Coronary artery (tissue), 2 donors: ENCODE results near the gene PRRG2.

Source experiments
- DNase-seq: peaks from one replicate; pipeline ENCODE4 v3.0.0-alpha.2; 2017; ENCODE audit warnings: low spot score
- H3K27ac ChIP-seq, 2 donors: fragments of 200-600 bp; sonication (generic); one replicate each; pipeline ENCODE4 v1.5.1; 2016 to 2019
- H3K4me3 ChIP-seq: fragments of 200-600 bp; sonication (generic); 2 replicates; pipeline ENCODE4 v1.5.1; 2016; ENCODE audit warnings: mild to moderate bottlenecking, moderate library complexity
- CTCF ChIP-seq: fragments of 200-600 bp; sonication (generic); IDR thresholded peaks from one replicate; pipeline ENCODE4 v1.5.1; 2019; ENCODE audit warnings: antibody characterized with exemption

Gene PRRG2

DNA sequence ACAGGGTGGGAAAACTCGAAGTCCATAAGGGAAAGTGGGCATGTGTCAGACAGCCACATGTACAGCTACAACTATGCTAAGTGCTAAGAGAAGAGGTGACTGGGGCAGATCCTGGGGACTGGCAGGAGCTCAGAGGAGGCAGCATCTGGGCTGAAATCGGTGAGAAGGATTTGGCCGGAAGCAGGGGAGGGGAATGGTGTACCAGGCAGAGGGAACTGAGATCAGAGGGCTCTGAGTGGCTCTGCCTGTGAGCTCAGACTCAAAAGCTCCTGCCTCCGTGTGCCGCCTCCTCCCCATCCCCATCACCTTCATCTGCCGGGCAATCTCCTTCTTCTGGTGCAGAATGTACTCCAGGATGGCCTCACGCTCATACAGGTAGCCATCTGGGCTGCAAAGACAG is 22.5 kb upstream of the PRRG2 start:
- no peak for TF ChIP-seq CTCF
- Histone ChIP-seq H3K27ac (no peak overlapping the region), H3K4me3 (no peak overlapping the region)
- DNase-seq = no peak

GRCh38 chr19:49559443-49559842 is 21.7 kb upstream of the PRRG2 start:
- no peak overlapping the region for H3K27ac ChIP-seq
- no peak overlapping the region for H3K4me3 ChIP-seq
- no peak for DNase-seq
- no peak for TF ChIP-seq CTCF

- TF ChIP-seq CTCF = no peak
- H3K27ac ChIP-seq = peak overlapping the region in 1 of 2 donors; percentile 13
- no peak for DNase-seq
- no peak overlapping the region for H3K4me3 ChIP-seq
Measured at GRCh38 chr19:49559928-49560327, 21.2 kb upstream of the PRRG2 start.

DNA sequence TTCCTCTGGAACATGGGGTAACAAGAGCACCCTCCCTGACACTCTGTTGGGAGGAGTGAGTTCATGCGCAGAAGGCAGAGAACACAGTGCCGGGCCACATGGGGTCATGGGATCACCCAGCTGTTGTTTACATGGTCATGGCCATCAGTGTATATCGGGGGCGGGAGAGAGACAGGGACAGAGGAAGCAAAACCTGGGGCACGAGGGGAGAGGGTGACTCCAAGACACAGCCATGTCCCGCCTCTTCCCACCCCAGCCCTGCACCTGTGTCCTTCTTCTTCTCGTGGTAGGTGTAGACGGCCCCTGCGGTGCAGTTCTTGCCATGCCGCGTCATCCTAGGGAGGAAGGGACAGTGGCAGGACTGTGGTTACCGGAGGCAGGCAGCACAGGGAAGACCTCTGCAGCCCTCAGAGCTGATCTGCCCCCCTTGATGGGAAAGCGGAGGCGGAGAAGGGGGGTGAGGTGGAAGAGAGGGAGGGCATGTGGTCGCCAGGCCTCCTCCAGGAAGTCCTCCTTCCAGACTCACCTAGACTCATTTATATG is 20.7 kb upstream of the PRRG2 start:
- TF ChIP-seq CTCF = no peak
- no peak for DNase-seq
- Histone ChIP-seq H3K27ac (peak overlapping the region in 1 of 2 donors; percentile 13), H3K4me3 (no peak overlapping the region)

DNA sequence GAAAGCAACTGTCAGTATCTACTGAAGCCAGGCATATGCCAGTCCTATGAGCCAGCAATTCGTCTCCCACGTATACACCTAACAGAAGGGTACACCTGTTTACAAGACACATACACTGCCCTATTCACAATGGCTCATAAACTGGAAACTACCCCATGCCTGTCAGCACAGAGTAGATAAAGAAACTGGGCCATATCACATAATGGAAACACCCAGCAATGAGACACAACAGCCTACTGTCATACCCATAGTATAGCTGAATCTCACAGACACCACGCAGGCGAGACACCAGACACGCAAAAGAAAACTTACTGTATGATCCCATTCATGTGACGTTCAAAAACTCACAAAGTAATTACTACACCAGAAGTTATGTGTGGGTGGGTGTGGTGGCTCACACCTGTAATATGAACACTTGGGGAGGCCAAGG is 16.5 kb upstream of the PRRG2 start:
- no peak for DNase-seq
- H3K4me3 ChIP-seq = no peak overlapping the region
- no peak for TF ChIP-seq CTCF
- H3K27ac ChIP-seq = no peak overlapping the region

- DNase-seq = no peak
- H3K4me3 ChIP-seq = no peak overlapping the region
- TF ChIP-seq CTCF = no peak
- H3K27ac ChIP-seq = no peak overlapping the region
Measured at GRCh38 chr19:49565261-49565660, 15.9 kb upstream of the PRRG2 start.

DNA sequence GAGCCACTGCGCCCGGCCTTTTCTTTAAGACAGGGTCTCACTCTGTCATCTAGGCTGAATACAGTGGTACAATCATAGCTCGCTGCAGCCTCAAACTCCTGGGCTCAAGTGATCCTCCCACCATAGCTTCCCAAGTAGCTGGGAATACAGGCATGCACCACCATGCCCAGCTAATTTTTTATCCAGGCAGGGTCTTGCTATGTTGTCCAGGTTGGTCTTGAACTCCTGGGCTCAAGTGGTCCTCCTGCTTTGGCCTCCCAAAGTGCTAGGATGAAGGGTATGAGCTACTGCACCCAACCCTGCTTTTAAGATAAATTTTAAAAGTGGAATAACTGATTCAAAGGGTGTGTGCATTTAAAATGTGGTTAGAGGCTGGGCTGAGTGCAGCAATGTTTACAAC is 14.8 kb upstream of the PRRG2 start:
- no peak for TF ChIP-seq CTCF
- Histone ChIP-seq H3K27ac (no peak overlapping the region), H3K4me3 (no peak overlapping the region)
- DNase-seq = no peak
